H1 (cell line): ENCODE measurements around the gene VASP. TPM values are rescaled to one million over a fixed set of nuclear protein-coding genes. Genes with fewer than 3 reads are reported as not detected.

Experiments
- CTCF ChIA-PET: fragments of 300-600 bp; sonication (Branson Sonifier 250); formaldehyde crosslinking; loops from one replicate; lab custom pipeline; 2021; ENCODE audit not compliant: partially characterized antibody; lab: Charles Lee
- POLR2A ChIA-PET: fragments of 300-600 bp; sonication (Branson Sonifier 250); formaldehyde crosslinking; loops from one replicate; lab custom pipeline; 2021; ENCODE audit warnings: inconsistent platforms; ENCODE audit not compliant: partially characterized antibody; lab: Charles Lee
- DNase-seq, 2 experiments: peaks; one replicate each; pipeline versions ENCODE4 v3.0.0 to v3.0.0-alpha.2; 2010 to 2022; ENCODE audit warnings: low spot score in 2 of 2, low read depth in 1 of 2, mixed read lengths in 1 of 2
- FAIRE-seq: peaks from 2 replicates; lab custom pipeline; 2011; peaks lifted over from hg19 to GRCh38; lab: Jason Lieb, UNC
- H2AFZ ChIP-seq: 2 replicates; pipeline ENCODE4 v1.8.1; 2012; ENCODE audit warnings: low read length, inconsistent platforms
- H2AK5ac ChIP-seq: 2 replicates; pipeline ENCODE4 v1.6.1; 2013; ENCODE audit warnings: low read depth, low read length
- H2BK120ac ChIP-seq: replicated peaks from 2 replicates; pipeline ENCODE3; 2013; ENCODE audit warnings: low read depth, low read length, inconsistent platforms
- H2BK12ac ChIP-seq: 2 replicates; pipeline ENCODE4 v1.6.1; 2013; ENCODE audit warnings: low read depth, low read length
- H2BK15ac ChIP-seq: 2 replicates; pipeline ENCODE4 v1.6.1; 2013; ENCODE audit warnings: low read length
- H2BK20ac ChIP-seq: 2 replicates; pipeline ENCODE4 v1.6.1; 2013; ENCODE audit warnings: low read length
- H2BK5ac ChIP-seq: 2 replicates; pipeline ENCODE4 v1.6.1; 2013; ENCODE audit warnings: low read depth, low read length
- H3K14ac ChIP-seq: 2 replicates; pipeline ENCODE4 v1.6.1; 2013; ENCODE audit warnings: inconsistent platforms; ENCODE audit not compliant: insufficient read length
- H3K18ac ChIP-seq: 2 replicates; pipeline ENCODE4 v1.6.1; 2013; ENCODE audit warnings: low read length; ENCODE audit errors: extremely low read depth
- H3K23ac ChIP-seq: 2 replicates; pipeline ENCODE4 v1.6.1; 2013; ENCODE audit warnings: inconsistent platforms; ENCODE audit not compliant: insufficient read length
- H3K23me2 ChIP-seq: 2 replicates; pipeline ENCODE4 v1.6.1; 2013; ENCODE audit warnings: low read depth, low read length
- H3K27ac ChIP-seq: 2 replicates; pipeline ENCODE4 v1.6.1; 2011; ENCODE audit warnings: low read depth, low read length, inconsistent platforms
- H3K27me3 ChIP-seq, 4 experiments: replicated peaks in 1 of 4; 1 replicate in 1 of 4; 2 replicates in 3 of 4; pipeline versions ENCODE4 v1.6.1 to v1.8.1; 2011 to 2013; ENCODE audit warnings: low read length in 3 of 4, mild to moderate bottlenecking in 3 of 4, inconsistent platforms in 2 of 4, mixed read lengths in 2 of 4, moderate library complexity in 1 of 4; ENCODE audit not compliant: control insufficient read depth in 3 of 4, insufficient read depth in 3 of 4; ENCODE audit errors: extremely low read depth in 1 of 4
- H3K36me3 ChIP-seq, 4 experiments: 2 replicates each; pipeline versions ENCODE4 v1.6.1 to v1.8.1; 2011 to 2013; ENCODE audit warnings: mild to moderate bottlenecking in 4 of 4, low read length in 3 of 4, moderate library complexity in 2 of 4, control low read depth in 1 of 4, inconsistent platforms in 1 of 4; ENCODE audit not compliant: insufficient read depth in 4 of 4, control insufficient read depth in 2 of 4
- H3K4ac ChIP-seq: replicated peaks from 2 replicates; pipeline ENCODE3; 2013; ENCODE audit warnings: low read length, low read depth, mixed read lengths, inconsistent platforms; ENCODE audit not compliant: insufficient read length
- H3K4me1 ChIP-seq, 4 experiments: replicated peaks in 1 of 4; 1 replicate in 1 of 4; 2 replicates in 3 of 4; pipeline versions ENCODE4 v1.6.1 to v1.8.1; 2011 to 2013; ENCODE audit warnings: low read length in 3 of 4, inconsistent platforms in 2 of 4, mixed read lengths in 1 of 4; ENCODE audit not compliant: insufficient read depth in 4 of 4, control insufficient read depth in 3 of 4
- H3K4me2 ChIP-seq, 2 experiments: 2 replicates each; pipeline versions ENCODE4 v1.6.1 to v1.8.1; 2011 to 2013; ENCODE audit warnings: low read depth in 2 of 2, low read length in 2 of 2, control low read depth in 1 of 2, inconsistent platforms in 1 of 2, mild to moderate bottlenecking in 1 of 2; ENCODE audit not compliant: insufficient read depth in 1 of 2
- H3K4me3 ChIP-seq, 4 experiments: fragments of 200-600, 300-600 bp in 1 of 4; sonication (generic), shearing (Covaris generic), sonication (Bioruptor Twin) in 1 of 4; 2 replicates each; pipeline versions ENCODE4 v1.5.1 to v1.8.1; 2011 to 2016; ENCODE audit warnings: low read length in 4 of 4, low read depth in 3 of 4, control low read depth in 2 of 4, inconsistent platforms in 2 of 4, mild to moderate bottlenecking in 2 of 4, mixed read lengths in 1 of 4, moderate library complexity in 1 of 4; ENCODE audit not compliant: insufficient read depth in 2 of 4; ENCODE audit errors: extremely low read depth in 1 of 4
- H3K56ac ChIP-seq: replicated peaks from 2 replicates; pipeline ENCODE3; 2013; ENCODE audit warnings: low read depth, mild to moderate bottlenecking, mixed read lengths, low read length, inconsistent platforms; ENCODE audit not compliant: insufficient read length
- H3K79me1 ChIP-seq: 2 replicates; pipeline ENCODE4 v1.6.1; 2013; ENCODE audit warnings: low read depth, low read length, control low read depth
- H3K79me2 ChIP-seq, 2 experiments: 2 replicates each; pipeline versions ENCODE4 v1.6.1 to v1.8.1; 2012 to 2013; ENCODE audit warnings: low read length in 2 of 2, mild to moderate bottlenecking in 2 of 2, inconsistent platforms in 1 of 2; ENCODE audit not compliant: insufficient read depth in 2 of 2, control insufficient read depth in 1 of 2
- H3K9ac ChIP-seq, 4 experiments: replicated peaks in 1 of 4; 1 replicate in 1 of 4; 2 replicates in 3 of 4; pipeline versions ENCODE4 v1.6.1 to v1.8.1; 2011 to 2013; ENCODE audit warnings: low read depth in 3 of 4, low read length in 3 of 4, control low read depth in 2 of 4, mild to moderate bottlenecking in 2 of 4, moderate library complexity in 2 of 4, inconsistent platforms in 1 of 4; ENCODE audit errors: extremely low read depth in 1 of 4
- H3K9me3 ChIP-seq, 2 experiments: 2 replicates each; pipeline versions ENCODE4 v1.6.1 to v1.8.1; 2012 to 2013; ENCODE audit warnings: mild to moderate bottlenecking in 2 of 2, moderate library complexity in 2 of 2, control low read depth in 1 of 2, inconsistent platforms in 1 of 2, low read depth in 1 of 2, low read length in 1 of 2, mixed read lengths in 1 of 2; ENCODE audit not compliant: insufficient read depth in 2 of 2
- H4K20me1 ChIP-seq, 2 experiments: replicated peaks in 1 of 2; 2 replicates each; pipeline versions ENCODE3 to v1.8.1; 2011 to 2013; ENCODE audit warnings: inconsistent platforms in 2 of 2, low read length in 2 of 2, mild to moderate bottlenecking in 1 of 2; ENCODE audit not compliant: insufficient read depth in 2 of 2, control insufficient read depth in 1 of 2
- H4K5ac ChIP-seq: 2 replicates; pipeline ENCODE4 v1.6.1; 2013; ENCODE audit warnings: low read length, low read depth, mixed read lengths, inconsistent platforms; ENCODE audit not compliant: insufficient read length
- H4K8ac ChIP-seq: 2 replicates; pipeline ENCODE4 v1.8.0; 2013; ENCODE audit warnings: mild to moderate bottlenecking, moderate library complexity, low read length, inconsistent platforms; ENCODE audit not compliant: insufficient read depth; ENCODE audit errors: extremely low read depth
- H4K91ac ChIP-seq: replicated peaks from 2 replicates; pipeline ENCODE3; 2013; ENCODE audit warnings: low read length, mixed read lengths, inconsistent platforms; ENCODE audit not compliant: insufficient read length
- ASH2L ChIP-seq: fragments of 200-600, 300-600 bp; sonication (generic); IDR thresholded peaks from one replicate; pipeline ENCODE4 v1.7.1; 2017; ENCODE audit warnings: low read length
- BCL11A ChIP-seq, 2 experiments: IDR thresholded peaks; one replicate each; pipeline ENCODE4 v1.6.1; 2011; ENCODE audit warnings: low read depth in 2 of 2, low read length in 2 of 2, mild to moderate bottlenecking in 2 of 2
- CHD2 ChIP-seq: IDR thresholded peaks from 2 replicates; pipeline ENCODE4 v1.6.1; 2012; ENCODE audit warnings: low read length, improper control_type of control experiment
- EP300 ChIP-seq, 2 experiments: IDR thresholded peaks; 1 replicate in 1 of 2; 2 replicates in 1 of 2; pipeline ENCODE4 v1.6.1; 2011 to 2012; ENCODE audit warnings: low read depth in 2 of 2, low read length in 2 of 2, mild to moderate bottlenecking in 2 of 2, borderline replicate concordance in 1 of 2, inconsistent platforms in 1 of 2, moderate library complexity in 1 of 2
- HDAC6 ChIP-seq: IDR thresholded peaks from one replicate; pipeline ENCODE4 v1.7.1; 2012; ENCODE audit warnings: low read depth, mild to moderate bottlenecking, inconsistent platforms, low read length, moderate library complexity
- NANOG ChIP-seq: IDR thresholded peaks from 2 replicates; pipeline ENCODE4 v1.6.1; 2011; ENCODE audit warnings: low read length, low read depth, mild to moderate bottlenecking, inconsistent platforms; ENCODE audit not compliant: insufficient read depth, poor library complexity, severe bottlenecking
- RNF2 ChIP-seq: fragments of 200-900, 300-1000 bp; sonication (generic); IDR thresholded peaks from 2 replicates; pipeline ENCODE4 v1.7.1; 2016; ENCODE audit warnings: borderline replicate concordance, low read depth, mild to moderate bottlenecking, antibody characterized with exemption, low read length; ENCODE audit not compliant: poor library complexity, severe bottlenecking; ENCODE audit errors: missing control alignments
- SIX5 ChIP-seq: IDR thresholded peaks from 2 replicates; pipeline ENCODE4 v1.6.1; 2011; ENCODE audit warnings: mild to moderate bottlenecking, low read depth, low read length
- WGBS, 2 experiments: shearing (Covaris generic) in 1 of 2; methylation state at CpG; one replicate each; pipeline versions ENCODE4 v1.1.6 to v1.1.7; 2013 to 2015; ENCODE audit warnings: low lambda C conversion rate in 2 of 2, mixed read lengths in 2 of 2, inconsistent platforms in 1 of 2, low coverage in 1 of 2, missing lambda C conversion rate in 1 of 2; ENCODE audit not compliant: insufficient replicate concordance in 2 of 2, insufficient coverage in 1 of 2, insufficient read length in 1 of 2; ENCODE audit errors: extremely low coverage in 1 of 2, missing lambda C conversion rate in 1 of 2; 5-methylcytosine and 5-hydroxymethylcytosine counted together
- polyA plus RNA-seq, 7 experiments: library from polyadenylated mRNA; depleted of rRNA in 3 of 7; stranded (reverse) in 5 of 7; unstranded in 2 of 7; fragments of >200 nt in 5 of 7; fragments of 200-250 nt in 2 of 7; gene quantifications; 1 replicate in 5 of 7; 2 replicates in 1 of 7; 4 replicates in 1 of 7; pipeline versions ENCODE4 v1.2.1 to v1.2.3, GENCODE V29; 2011 to 2013; ENCODE audit warnings: missing spikeins in 2 of 7, mixed read lengths in 2 of 7
- total RNA-seq: library from RNA; stranded (reverse); fragmentation: NEBNext Ultra II Directional; extraction: Animal tissue kit (Norgen Biotek cat#: 25700); gene quantifications from 2 replicates; pipeline ENCODE4 v1.2.1, GENCODE V29; 2021
- TF ChIP-seq, protein P1 (sequence below): IDR thresholded peaks from 2 replicates; pipeline ENCODE4 v1.6.1; 2012; ENCODE audit warnings: inconsistent platforms
- TF ChIP-seq, protein P2 (sequence below): IDR thresholded peaks from 2 replicates; pipeline ENCODE4 v1.6.1; 2012; ENCODE audit warnings: low read length, inconsistent platforms

VASP gene
- total and polyA plus RNA-seq, 2 of the 8 experiments (the other 6 are each of a cell fraction or from before 2014, with no cell fraction given), result 89.7 to 135 TPM

DNA sequence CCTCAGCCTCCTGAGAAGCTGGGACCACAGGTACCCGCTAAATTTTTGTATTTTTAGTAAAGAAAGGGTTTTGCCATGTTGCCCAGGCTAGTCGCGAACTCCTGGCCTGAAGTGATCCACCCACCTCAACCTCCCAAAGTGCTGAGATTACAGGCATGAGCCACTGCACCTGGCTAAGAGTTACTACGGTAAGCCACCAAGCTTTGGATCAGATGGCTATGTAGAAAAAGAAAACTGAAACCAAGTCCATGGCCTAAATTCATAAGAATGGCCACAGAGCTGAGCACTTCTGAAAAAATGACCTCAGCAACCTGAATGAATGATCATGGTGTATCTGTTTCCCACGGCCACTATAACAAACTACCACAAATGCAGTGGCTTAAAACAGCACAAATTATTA is 67.9 kb downstream of the VASP start:
- no peak overlapping the region for H3K27ac ChIP-seq
- H3K9me3 ChIP-seq, result no peaks in the 10 kb centered on the region
- no peak overlapping the region for H3K23ac ChIP-seq
- CTCF ChIA-PET, result interaction anchor here (0.7 to 2.0 kb wide), 5 partner anchors 8 to 242 kb away, joined by 3 to 7 read pairs (median 5); no protein-coding TSS in a partner anchor
- FAIRE-seq (no peak), DNase-seq (no peak)
- POLR2A ChIA-PET, result interaction anchor here (2.0 kb wide), 1 partner anchor 9 kb away, joined by 4 read pairs; the partner anchor contains the start of gene OPA3
- H3K23me2 ChIP-seq, result no peaks in the 10 kb centered on the region; the same call in 1 of the 2 replicates
- H3K4me3 ChIP-seq, result no peak overlapping the region
- H3K4ac ChIP-seq, result no peak overlapping the region
- no peak overlapping the region for H2AK5ac ChIP-seq
- no peak overlapping the region for H2AFZ ChIP-seq
- H3K18ac ChIP-seq, result no peak overlapping the region
- no peak overlapping the region for H2BK20ac ChIP-seq
- TF ChIP-seq BCL11A (IDR thresholded peaks at IDR 0.05; ENCODE audit: low read depth in 2 of 2, low read length in 2 of 2), result no peak
- TF ChIP-seq RNF2, result no peak
- no peak for TF ChIP-seq SIX5
- no peak for TF ChIP-seq NANOG
- no peak for TF ChIP-seq EP300 (IDR thresholded peaks at IDR 0.05; ENCODE audit: borderline replicate concordance in 1 of 2, low read depth in 2 of 2, low read length in 2 of 2)
- no peak for TF ChIP-seq ASH2L
- TF ChIP-seq CHD2, result no peak
- TF ChIP-seq, protein P1, sequence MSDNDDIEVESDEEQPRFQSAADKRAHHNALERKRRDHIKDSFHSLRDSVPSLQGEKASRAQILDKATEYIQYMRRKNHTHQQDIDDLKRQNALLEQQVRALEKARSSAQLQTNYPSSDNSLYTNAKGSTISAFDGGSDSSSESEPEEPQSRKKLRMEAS, result no peak
- TF ChIP-seq HDAC6, result no peak
- TF ChIP-seq, protein P2, sequence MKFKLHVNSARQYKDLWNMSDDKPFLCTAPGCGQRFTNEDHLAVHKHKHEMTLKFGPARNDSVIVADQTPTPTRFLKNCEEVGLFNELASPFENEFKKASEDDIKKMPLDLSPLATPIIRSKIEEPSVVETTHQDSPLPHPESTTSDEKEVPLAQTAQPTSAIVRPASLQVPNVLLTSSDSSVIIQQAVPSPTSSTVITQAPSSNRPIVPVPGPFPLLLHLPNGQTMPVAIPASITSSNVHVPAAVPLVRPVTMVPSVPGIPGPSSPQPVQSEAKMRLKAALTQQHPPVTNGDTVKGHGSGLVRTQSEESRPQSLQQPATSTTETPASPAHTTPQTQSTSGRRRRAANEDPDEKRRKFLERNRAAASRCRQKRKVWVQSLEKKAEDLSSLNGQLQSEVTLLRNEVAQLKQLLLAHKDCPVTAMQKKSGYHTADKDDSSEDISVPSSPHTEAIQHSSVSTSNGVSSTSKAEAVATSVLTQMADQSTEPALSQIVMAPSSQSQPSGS, result no peak
- H2BK120ac ChIP-seq, result no peak overlapping the region
- no peak overlapping the region for H4K91ac ChIP-seq
- 0 out of 4 replicates have a peak, but pooled peaks cover 0 to 2% of the 10 kb centered on the region in 2 experiments for H3K79me2 ChIP-seq
- no peak overlapping the region for H2BK15ac ChIP-seq
- H3K4me1 ChIP-seq, result peaks cover 7 to 15% (median 10%) of the 10 kb centered on the region in 4 experiments
- no peak overlapping the region for H3K56ac ChIP-seq
- no peak overlapping the region for H4K5ac ChIP-seq
- H3K27me3 ChIP-seq, result no peaks in the 10 kb centered on the region
- 93% methylated on average over 5 of the region's 5 CpGs; no CpG with 5 or more reads in 1 of the 2 experiments for WGBS, 2 experiments
- no peak overlapping the region for H3K14ac ChIP-seq
- H3K36me3 ChIP-seq, result no peaks in the 10 kb centered on the region
- H2BK5ac ChIP-seq, result no peak overlapping the region
- H3K79me1 ChIP-seq, result no peaks in the 10 kb centered on the region; the same call in 1 of the 2 replicates
- no peak overlapping the region for H3K9ac ChIP-seq
- no peak overlapping the region for H2BK12ac ChIP-seq
- H3K4me2 ChIP-seq, result no peak overlapping the region
- H4K8ac ChIP-seq, result no peak overlapping the region
- H4K20me1 ChIP-seq, result peaks cover 0 to under 1% of the 10 kb centered on the region in 2 experiments
